Neutrophil (primary cell): Measurements from ENCODE around the gene ABCD4.

Experiments used
- H3K27ac ChIP-seq: fragments of 200-600 bp; sonication (generic); 2 replicates; pipeline ENCODE4 v1.5.1; 2016; ENCODE audit warnings: mild to moderate bottlenecking, moderate library complexity
- H3K27me3 ChIP-seq: fragments of 200-600 bp; sonication (generic); 2 replicates; pipeline ENCODE4 v1.6.0; 2016; ENCODE audit warnings: mild to moderate bottlenecking
- H3K36me3 ChIP-seq: fragments of 200-600 bp; sonication (generic); 2 replicates; pipeline ENCODE4 v1.5.1; 2017
- H3K4me1 ChIP-seq, 2 experiments: fragments of 200-600 bp in 1 of 2; sonication (generic) in 1 of 2; 1 replicate in 1 of 2; 2 replicates in 1 of 2; pipeline versions ENCODE4 v1.5.1 to v1.6.1; 2013 to 2016; ENCODE audit warnings: low read depth in 1 of 2, low read length in 1 of 2, mild to moderate bottlenecking in 1 of 2, moderate library complexity in 1 of 2; ENCODE audit not compliant: control insufficient read depth in 1 of 2, insufficient read depth in 1 of 2
- H3K4me3 ChIP-seq, 2 experiments: fragments of 200-600 bp in 1 of 2; sonication (generic) in 1 of 2; 1 replicate in 1 of 2; 2 replicates in 1 of 2; pipeline ENCODE4 v1.5.1; 2013 to 2016; ENCODE audit warnings: low read depth in 1 of 2, low read length in 1 of 2, mild to moderate bottlenecking in 1 of 2, moderate library complexity in 1 of 2
- H3K9me3 ChIP-seq: fragments of 200-600 bp; sonication (generic); 2 replicates; pipeline ENCODE4 v1.5.1; 2016
- TF ChIP-seq, protein P1 (sequence below): fragments of 200-600 bp; sonication (generic); IDR thresholded peaks from 2 replicates; pipeline ENCODE4 v1.5.1; 2016; ENCODE audit warnings: antibody characterized with exemption

Gene ABCD4

DNA sequence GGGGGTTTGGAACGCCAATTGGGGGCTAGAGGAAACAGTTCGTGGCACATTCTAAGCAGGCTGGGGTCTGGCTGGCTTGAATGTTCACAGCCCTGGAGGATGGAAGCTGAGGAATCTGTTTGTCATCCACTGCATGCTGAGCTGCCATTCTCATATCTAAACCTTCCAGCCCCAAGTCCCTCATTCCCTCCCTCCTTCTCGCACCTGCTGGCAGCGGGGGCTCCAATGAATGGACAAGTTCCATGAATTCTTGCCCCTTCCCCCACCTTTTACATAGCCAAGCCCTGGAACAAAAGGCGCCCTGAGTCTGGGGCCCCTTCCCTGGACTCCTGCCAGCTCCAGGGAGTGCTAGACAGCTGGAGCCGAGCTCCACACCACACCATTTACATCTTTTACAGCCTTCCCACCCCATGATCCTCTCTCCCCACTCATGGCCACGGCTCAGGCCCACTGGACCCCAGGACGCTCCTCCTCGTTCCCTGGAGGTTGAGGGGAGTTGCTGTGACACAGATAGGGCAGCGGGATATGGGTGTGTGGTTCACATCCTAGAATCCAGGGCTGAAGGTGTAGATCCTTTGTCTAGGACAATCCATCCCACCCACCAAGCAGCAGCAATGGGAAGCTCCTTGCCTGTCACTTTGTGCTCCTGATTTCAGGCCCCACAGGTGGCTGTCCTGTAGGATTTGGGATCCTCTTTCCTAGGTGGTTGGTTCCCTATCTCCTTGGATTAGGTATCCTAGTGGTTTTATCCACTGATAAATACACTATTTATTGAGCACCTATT is 23.8 kb upstream of the ABCD4 start:
- TF ChIP-seq, protein P1, sequence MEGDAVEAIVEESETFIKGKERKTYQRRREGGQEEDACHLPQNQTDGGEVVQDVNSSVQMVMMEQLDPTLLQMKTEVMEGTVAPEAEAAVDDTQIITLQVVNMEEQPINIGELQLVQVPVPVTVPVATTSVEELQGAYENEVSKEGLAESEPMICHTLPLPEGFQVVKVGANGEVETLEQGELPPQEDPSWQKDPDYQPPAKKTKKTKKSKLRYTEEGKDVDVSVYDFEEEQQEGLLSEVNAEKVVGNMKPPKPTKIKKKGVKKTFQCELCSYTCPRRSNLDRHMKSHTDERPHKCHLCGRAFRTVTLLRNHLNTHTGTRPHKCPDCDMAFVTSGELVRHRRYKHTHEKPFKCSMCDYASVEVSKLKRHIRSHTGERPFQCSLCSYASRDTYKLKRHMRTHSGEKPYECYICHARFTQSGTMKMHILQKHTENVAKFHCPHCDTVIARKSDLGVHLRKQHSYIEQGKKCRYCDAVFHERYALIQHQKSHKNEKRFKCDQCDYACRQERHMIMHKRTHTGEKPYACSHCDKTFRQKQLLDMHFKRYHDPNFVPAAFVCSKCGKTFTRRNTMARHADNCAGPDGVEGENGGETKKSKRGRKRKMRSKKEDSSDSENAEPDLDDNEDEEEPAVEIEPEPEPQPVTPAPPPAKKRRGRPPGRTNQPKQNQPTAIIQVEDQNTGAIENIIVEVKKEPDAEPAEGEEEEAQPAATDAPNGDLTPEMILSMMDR, result no peak
- Histone ChIP-seq H3K36me3 (no peaks in the 10 kb centered on the region), H3K27me3 (peaks cover 3% of the 10 kb centered on the region), H3K9me3 (no peaks in the 10 kb centered on the region), H3K4me1 (no peaks in the 10 kb centered on the region), H3K27ac (no peak overlapping the region), H3K4me3 (no peak overlapping the region)

DNA sequence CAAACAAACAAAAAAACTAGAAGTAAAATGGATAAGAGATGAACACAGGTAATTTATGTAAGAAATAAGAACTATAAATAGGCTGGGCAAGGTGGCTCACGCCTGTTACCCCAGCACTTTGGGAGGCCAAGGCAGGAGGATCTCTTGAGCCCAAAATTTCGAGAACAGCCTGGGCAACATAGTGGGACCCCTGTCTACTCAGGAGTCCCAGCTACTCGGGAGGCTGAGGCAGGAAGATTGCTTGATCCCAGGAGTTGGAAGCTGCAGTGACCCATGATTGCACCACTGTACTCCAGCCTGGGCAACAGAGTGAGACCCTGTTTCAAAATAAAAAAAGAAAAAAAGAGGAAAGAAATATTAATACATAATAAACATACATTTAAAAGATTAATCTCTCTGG is 22.7 kb upstream of the ABCD4 start:
- peaks cover 3% of the 10 kb centered on the region for H3K27me3 ChIP-seq
- TF ChIP-seq, protein P1, result no peak

DNA sequence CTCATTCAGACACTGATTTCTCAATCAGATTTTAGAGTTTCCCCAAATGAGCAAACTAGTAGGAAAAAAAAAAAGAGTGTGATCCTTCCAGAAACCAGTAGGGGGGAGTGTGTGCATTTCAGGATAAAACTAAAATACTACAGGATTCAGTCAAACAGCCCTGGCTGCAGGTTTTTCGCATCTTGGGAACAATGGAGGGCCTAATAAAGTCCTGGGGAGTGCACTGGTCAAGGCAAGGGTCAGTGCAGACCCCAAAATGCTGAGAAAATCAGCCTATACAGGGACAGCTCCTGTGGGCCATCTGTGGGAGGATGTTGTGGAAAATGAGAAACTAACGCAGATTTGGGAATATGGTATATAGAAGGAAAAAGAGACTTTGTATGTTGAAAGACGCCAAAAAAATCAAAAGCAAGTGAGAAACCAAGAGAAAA is 22.2 kb upstream of the ABCD4 start:
- Histone ChIP-seq H3K36me3 (no peaks in the 10 kb centered on the region), H3K9me3 (no peaks in the 10 kb centered on the region)
- TF ChIP-seq, protein P1, result no peak

More for the DNA sequence above, 22.7 kb upstream of the ABCD4 start:
- Histone ChIP-seq H3K27ac (no peak overlapping the region), H3K4me3 (no peak overlapping the region), H3K4me1 (no peaks in the 10 kb centered on the region), H3K9me3 (no peaks in the 10 kb centered on the region), H3K36me3 (no peaks in the 10 kb centered on the region)

DNA sequence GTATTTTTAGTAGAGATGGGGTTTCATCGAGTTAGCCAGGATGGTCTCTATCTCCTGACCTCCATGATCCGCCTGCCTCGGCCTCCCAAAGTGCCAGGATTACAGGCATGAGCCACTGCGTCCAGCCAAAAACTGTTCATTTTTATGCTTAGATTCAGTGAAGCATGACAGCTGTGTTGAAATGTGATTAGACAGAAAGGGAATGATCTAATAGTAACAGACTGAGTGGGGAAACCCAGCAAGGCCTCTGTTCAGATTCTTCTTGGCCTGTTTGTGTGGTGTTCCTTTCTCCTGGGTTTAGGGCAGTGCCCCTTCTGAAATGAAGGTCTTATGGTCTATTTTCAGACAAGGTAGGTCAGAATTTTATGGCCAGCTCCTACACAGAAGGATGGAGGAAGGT is 11.8 kb upstream of the ABCD4 start:
- Histone ChIP-seq H3K27ac (no peak overlapping the region), H3K4me1 (no peaks in the 10 kb centered on the region), H3K9me3 (no peaks in the 10 kb centered on the region), H3K27me3 (no peaks in the 10 kb centered on the region), H3K36me3 (no peaks in the 10 kb centered on the region), H3K4me3 (no peak overlapping the region)
- TF ChIP-seq, protein P1, result no peak

More for the DNA sequence above, 22.2 kb upstream of the ABCD4 start:
- Histone ChIP-seq H3K4me3 (no peak overlapping the region), H3K27ac (no peak overlapping the region), H3K27me3 (peaks cover 3% of the 10 kb centered on the region), H3K4me1 (no peaks in the 10 kb centered on the region)

DNA sequence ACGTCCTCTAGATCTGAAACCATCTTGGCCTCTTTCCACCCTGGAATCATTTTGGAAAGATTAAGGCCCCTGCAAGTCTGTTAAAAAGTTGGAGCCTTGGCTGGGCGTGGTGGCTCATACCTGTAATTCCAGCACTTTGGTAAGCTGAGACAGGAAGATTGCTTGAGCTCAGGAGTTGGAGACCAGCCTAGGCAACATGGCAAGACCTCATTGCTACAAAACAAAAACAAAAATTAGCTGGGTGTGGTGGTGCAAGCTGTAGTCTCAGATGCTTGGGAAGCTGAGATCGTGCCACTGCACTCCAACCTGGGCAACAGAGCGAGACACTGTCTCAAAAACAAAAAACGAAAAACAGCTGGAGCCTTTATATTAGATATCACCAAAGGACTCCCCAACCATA is 10.9 kb upstream of the ABCD4 start:
- H3K9me3 ChIP-seq, result no peaks in the 10 kb centered on the region
- H3K4me3 ChIP-seq, result no peak overlapping the region
- H3K27ac ChIP-seq, result no peak overlapping the region
- H3K36me3 ChIP-seq, result no peaks in the 10 kb centered on the region
- TF ChIP-seq, protein P1, result no peak
- no peaks in the 10 kb centered on the region for H3K27me3 ChIP-seq
- H3K4me1 ChIP-seq, result no peaks in the 10 kb centered on the region
